ENCODE results near the gene HCN2. TPM values are rescaled to one million over a fixed set of nuclear protein-coding genes. Genes with fewer than 3 reads are reported as not detected.
A peak's percentile ranks its signal among the peaks of the same experiment; 100 is the strongest.
"Not testable (repeated sequence)": the region's sequence is repeated elsewhere in the genome, so short reads cannot be mapped to it uniquely, and the experiment has no call there.

Gene HCN2
- total RNA-seq, 1 experiment from 2014 or later, result 1.8 TPM

GRCh38 chr19:623175-623916 lies 33.7 kb downstream of the HCN2 start:
- Histone ChIP-seq H3K4me3 (ENCODE audit: insufficient read depth, low read depth, low read length) (no peak overlapping the region), H3K36me3 (replicated peaks; ENCODE audit: control insufficient read depth, insufficient read depth, low read length) (peaks cover 5% of the 10 kb centered on the region), H3K27me3 (ENCODE audit: control insufficient read depth, insufficient read depth, low read length) (no peaks in the 10 kb centered on the region)
- no peak for DNase-seq

DNA sequence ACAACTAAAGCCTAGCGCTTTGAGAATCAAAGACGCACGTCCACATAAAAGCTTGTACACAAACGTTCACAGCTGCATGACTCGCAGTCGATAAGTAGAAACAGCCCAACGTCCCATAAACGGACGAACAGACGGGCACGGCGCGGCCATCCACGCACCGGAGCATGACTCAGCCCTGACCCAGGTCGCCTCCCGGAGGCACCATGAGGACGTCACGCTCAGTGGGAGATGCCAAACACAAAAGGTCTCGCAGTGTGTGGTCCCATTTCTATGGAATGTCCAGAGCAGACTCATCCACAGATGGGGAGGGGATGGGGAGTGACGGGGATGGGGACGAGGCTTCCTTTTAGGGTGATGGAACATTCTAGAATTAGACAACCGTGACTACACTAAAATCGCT lies 34.3 kb downstream of the HCN2 start:
- DNase-seq, result no peak
- Histone ChIP-seq H3K4me3 (ENCODE audit: insufficient read depth, low read depth, low read length) (no peak overlapping the region), H3K36me3 (replicated peaks; ENCODE audit: control insufficient read depth, insufficient read depth, low read length) (peaks cover 3% of the 10 kb centered on the region), H3K27me3 (ENCODE audit: control insufficient read depth, insufficient read depth, low read length) (no peaks in the 10 kb centered on the region)

GRCh38 chr19:624433-625109 lies 34.9 kb downstream of the HCN2 start:
- no peak overlapping the region for H3K4me3 ChIP-seq (ENCODE audit: insufficient read depth, low read depth, low read length)

GRCh38 chr19:625257-625656 lies 35.6 kb downstream of the HCN2 start:
- no peak for DNase-seq
- Histone ChIP-seq H3K27me3 (ENCODE audit: control insufficient read depth, insufficient read depth, low read length) (no peaks in the 10 kb centered on the region), H3K36me3 (replicated peaks; ENCODE audit: control insufficient read depth, insufficient read depth, low read length) (peaks cover 3% of the 10 kb centered on the region), H3K4me3 (ENCODE audit: insufficient read depth, low read depth, low read length) (no peak overlapping the region)

More at GRCh38 chr19:624433-625109, 34.9 kb downstream of the HCN2 start:
- Histone ChIP-seq H3K36me3 (replicated peaks; ENCODE audit: control insufficient read depth, insufficient read depth, low read length) (peaks cover 3% of the 10 kb centered on the region), H3K27me3 (ENCODE audit: control insufficient read depth, insufficient read depth, low read length) (no peaks in the 10 kb centered on the region)
- DNase-seq, result no peak

DNA sequence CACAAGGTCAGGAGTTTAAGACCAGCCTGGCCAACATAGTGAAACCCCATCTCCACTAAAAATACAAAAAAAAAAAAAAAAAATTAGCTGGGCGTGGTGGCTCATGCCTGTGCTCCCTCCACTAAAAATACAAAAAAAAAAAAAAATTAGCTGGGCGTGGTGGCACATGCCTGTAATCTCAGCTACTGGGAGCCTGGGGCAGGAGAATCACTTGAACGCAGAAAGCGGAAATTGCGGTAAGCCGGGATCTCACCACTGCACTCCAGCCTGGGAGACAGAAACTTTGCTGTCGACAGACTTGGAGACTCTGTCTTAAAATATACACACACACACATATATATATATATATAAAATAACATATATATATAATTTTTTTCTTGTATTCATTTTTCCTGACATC lies 36.9 kb downstream of the HCN2 start:
- DNase-seq, result not testable (repeated sequence)

GRCh38 chr19:628168-628567 lies 38.5 kb downstream of the HCN2 start:
- H3K36me3 ChIP-seq (replicated peaks; ENCODE audit: control insufficient read depth, insufficient read depth, low read length), result peaks cover 3% of the 10 kb centered on the region
- no peak overlapping the region for H3K4me3 ChIP-seq (ENCODE audit: insufficient read depth, low read depth, low read length)
- no peaks in the 10 kb centered on the region for H3K27me3 ChIP-seq (ENCODE audit: control insufficient read depth, insufficient read depth, low read length)
- DNase-seq, result peak; percentile 95

More for the DNA sequence above, 36.9 kb downstream of the HCN2 start:
- not testable (repeated sequence) for H3K27me3 ChIP-seq (ENCODE audit: control insufficient read depth, insufficient read depth, low read length); H3K4me3 ChIP-seq (ENCODE audit: insufficient read depth, low read depth, low read length); H3K36me3 ChIP-seq (replicated peaks; ENCODE audit: control insufficient read depth, insufficient read depth, low read length)

DNA sequence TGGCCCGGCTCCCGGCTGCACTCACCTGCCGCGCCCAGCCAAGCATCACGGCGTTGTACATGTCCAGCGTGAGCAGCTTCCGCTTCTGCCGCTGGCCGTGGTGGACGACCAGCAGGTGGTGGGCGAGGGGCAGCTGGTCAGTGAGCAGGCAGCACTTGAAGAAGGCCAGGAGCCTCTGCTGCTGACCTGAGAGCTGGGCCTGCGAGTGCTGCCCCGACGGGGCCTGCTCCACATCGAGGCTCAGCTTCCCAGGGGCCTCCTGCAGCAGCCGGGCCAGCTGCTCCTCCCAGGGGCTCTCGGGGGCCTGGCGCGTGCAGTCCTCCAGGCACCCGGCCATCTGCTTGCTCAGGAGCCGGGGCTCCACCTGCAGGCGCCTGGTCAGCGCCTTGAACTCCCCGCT lies 39.8 kb downstream of the HCN2 start:
- not testable (repeated sequence) for H3K27me3 ChIP-seq (ENCODE audit: control insufficient read depth, insufficient read depth, low read length); H3K4me3 ChIP-seq (ENCODE audit: insufficient read depth, low read depth, low read length); H3K36me3 ChIP-seq (replicated peaks; ENCODE audit: control insufficient read depth, insufficient read depth, low read length); DNase-seq

GRCh38 chr19:629961-630714 lies 40.5 kb downstream of the HCN2 start:
- no peak for DNase-seq
- no peak overlapping the region for H3K4me3 ChIP-seq (ENCODE audit: insufficient read depth, low read depth, low read length)
- peaks cover 2% of the 10 kb centered on the region; the same call in 1 of the 2 replicates for H3K36me3 ChIP-seq (replicated peaks; ENCODE audit: control insufficient read depth, insufficient read depth, low read length)
- no peaks in the 10 kb centered on the region for H3K27me3 ChIP-seq (ENCODE audit: control insufficient read depth, insufficient read depth, low read length)

GRCh38 chr19:632579-633067 lies 42.9 kb downstream of the HCN2 start:
- no peaks in the 10 kb centered on the region; the same call in 1 of the 2 replicates for H3K27me3 ChIP-seq (ENCODE audit: control insufficient read depth, insufficient read depth, low read length)
- no peaks in the 10 kb centered on the region; the same call in 1 of the 2 replicates for H3K36me3 ChIP-seq (replicated peaks; ENCODE audit: control insufficient read depth, insufficient read depth, low read length)
- peak overlapping the region; percentile 95 for H3K4me3 ChIP-seq (ENCODE audit: insufficient read depth, low read depth, low read length)
- peak; percentile 93 for DNase-seq

GRCh38 chr19:633068-633785 lies 43.5 kb downstream of the HCN2 start, which contains the start of gene POLRMT:
POLRMT (minus strand) TSS chr19:633537; CDS start chr19:633512, 25 bp downstream.
- peak within 1 kb of the TSS; percentile 95 for H3K4me3 ChIP-seq (ENCODE audit: insufficient read depth, low read depth, low read length)
- no peaks in the 10 kb centered on the region; the same call in 1 of the 2 replicates for H3K36me3 ChIP-seq (replicated peaks; ENCODE audit: control insufficient read depth, insufficient read depth, low read length)
- H3K27me3 ChIP-seq (ENCODE audit: control insufficient read depth, insufficient read depth, low read length), result peaks cover 1% of the 10 kb centered on the region; the same call in 1 of the 2 replicates
- DNase-seq, result peak; percentile 100

- DNase-seq, result no peak
- no peaks in the 10 kb centered on the region; the same call in 1 of the 2 replicates for H3K36me3 ChIP-seq (replicated peaks; ENCODE audit: control insufficient read depth, insufficient read depth, low read length)
- peaks cover 9% of the 10 kb centered on the region for H3K27me3 ChIP-seq (ENCODE audit: control insufficient read depth, insufficient read depth, low read length)
- peak overlapping the region; percentile 51 for H3K4me3 ChIP-seq (ENCODE audit: insufficient read depth, low read depth, low read length)
Measured at GRCh38 chr19:633786-634639, 44.3 kb downstream of the HCN2 start.

- DNase-seq, result no peak
- H3K36me3 ChIP-seq (replicated peaks; ENCODE audit: control insufficient read depth, insufficient read depth, low read length), result no peaks in the 10 kb centered on the region
- H3K27me3 ChIP-seq (ENCODE audit: control insufficient read depth, insufficient read depth, low read length), result peaks cover 14% of the 10 kb centered on the region
- H3K4me3 ChIP-seq (ENCODE audit: insufficient read depth, low read depth, low read length), result no peak overlapping the region
Measured at GRCh38 chr19:634975-635652, 45.4 kb downstream of the HCN2 start.

DNA sequence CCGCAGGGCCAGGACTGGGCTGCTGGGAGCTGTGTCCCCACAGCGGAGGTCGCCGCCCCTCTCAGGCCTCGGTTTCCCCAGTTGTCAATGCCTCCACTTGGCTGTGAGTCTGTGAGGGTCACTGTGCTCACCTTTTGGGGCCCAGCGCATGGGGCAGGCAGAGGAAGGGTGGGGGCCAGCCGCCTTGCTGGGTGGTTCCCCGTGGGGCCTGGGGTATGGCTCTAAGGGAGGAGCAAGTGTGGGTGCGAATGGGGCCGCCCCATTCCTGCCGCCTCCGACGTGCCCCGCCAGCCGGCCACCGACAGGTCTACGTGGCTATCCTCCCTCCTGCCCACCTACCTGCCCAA lies 49.2 kb downstream of the HCN2 start:
- Histone ChIP-seq H3K36me3 (replicated peaks; ENCODE audit: control insufficient read depth, insufficient read depth, low read length) (no peaks in the 10 kb centered on the region), H3K4me3 (ENCODE audit: insufficient read depth, low read depth, low read length) (no peak overlapping the region), H3K27me3 (ENCODE audit: control insufficient read depth, insufficient read depth, low read length) (peaks cover 16% of the 10 kb centered on the region)
- no peak for DNase-seq
